Stomach (tissue), 4 donors: Measurements from ENCODE around the gene PRKN.

Experiments
- CTCF ChIP-seq, 7 experiments: fragments of 450-650 bp in 4 of 7; fragments of 200-600 bp in 3 of 7; sonication (generic) in 3 of 7; IDR thresholded peaks; one replicate each; pipeline ENCODE4 v1.5.1; 2016 to 2019; ENCODE audit warnings: antibody characterized with exemption in 7 of 7, control low read depth in 2 of 7, mild to moderate bottlenecking in 1 of 7
- POLR2A ChIP-seq, 4 donors: fragments of 450-650 bp; IDR thresholded peaks; one replicate each; pipeline ENCODE4 v1.6.1; 2016; ENCODE audit warnings: antibody characterized with exemption in 4 of 4, control low read depth in 2 of 4, mild to moderate bottlenecking in 1 of 4, moderate library complexity in 1 of 4

DNA sequence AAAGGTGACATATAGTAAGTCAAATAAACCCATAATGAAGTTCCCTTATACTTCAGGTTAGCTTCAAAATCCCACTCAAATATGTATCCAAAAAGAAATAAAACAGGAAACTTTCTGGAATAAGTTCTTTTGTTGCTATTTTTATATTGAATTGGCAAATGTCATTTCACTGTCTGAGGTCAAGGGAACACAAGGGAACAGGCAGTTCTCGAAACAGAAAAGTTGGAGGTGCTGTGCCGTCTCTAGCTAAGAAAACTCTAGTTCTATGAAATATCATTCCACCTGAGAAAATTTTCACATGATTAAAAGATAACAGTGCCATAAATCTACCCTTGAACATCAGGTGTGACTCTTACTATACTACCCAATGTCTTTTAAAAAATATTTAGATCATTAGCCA lies 358.5 kb downstream of the PRKN start:
- TF ChIP-seq CTCF (IDR thresholded peaks at IDR 0.05) (no peak), POLR2A (IDR thresholded peaks at IDR 0.05) (no peak)
